ENCODE measurements around the gene ARHGAP26. TPM values are rescaled to one million over a fixed set of nuclear protein-coding genes. Genes with fewer than 3 reads are reported as not detected.

Gene ARHGAP26
- total and polyA plus RNA-seq, 2 donors (not counting 3 experiments of a cell fraction or from before 2014, with no cell fraction given) = 3.1 to 16.2 TPM

GRCh38 chr5:142785206-142785605, 15.0 kb downstream of the ARHGAP26 start:
- POLR2A ChIA-PET = no interaction called here

GRCh38 chr5:142789206-142789605, 19.0 kb downstream of the ARHGAP26 start:
- TF ChIP-seq EZH2 (IDR thresholded peaks at IDR 0.05; ENCODE audit: borderline replicate concordance, low read depth, low read length, severe bottlenecking) = no peak
- no peak for TF ChIP-seq POLR2A (IDR thresholded peaks at IDR 0.05; ENCODE audit: low read depth, low read length)
- TF ChIP-seq GATA2 (IDR thresholded peaks at IDR 0.05; ENCODE audit: insufficient read depth, insufficient read length, low read depth, low read length) = no peak
- no peak for TF ChIP-seq POLR2AphosphoS5 (IDR thresholded peaks at IDR 0.05; ENCODE audit: insufficient read depth, low read depth, low read length)
- TF ChIP-seq JUN (IDR thresholded peaks at IDR 0.05; ENCODE audit: borderline replicate concordance, insufficient read depth, insufficient read length, low read depth) = no peak
- TF ChIP-seq MAX (IDR thresholded peaks at IDR 0.05; ENCODE audit: insufficient read depth, insufficient read length) = no peak
- no peak for TF ChIP-seq FOS (IDR thresholded peaks at IDR 0.05; ENCODE audit: borderline replicate concordance, insufficient read depth, low read length)
- no peak for TF ChIP-seq CTCF (IDR thresholded peaks at IDR 0.05; ENCODE audit: extremely low read depth in 1 of 2, insufficient read depth in 1 of 2, low read depth in 1 of 2, low read length in 2 of 2)
- no peak for TF ChIP-seq MYC (IDR thresholded peaks at IDR 0.05; ENCODE audit: low read depth, low read length)
- intact Hi-C loops (cut with micrococcal nuclease) (no loop called here), dilution Hi-C loops (cut with MboI; ENCODE audit: extremely low pct_ligation_motif_present, low sequenced_read_pairs) (no loop called here)
- no peak for FAIRE-seq
- H3K79me2 ChIP-seq (ENCODE audit: control insufficient read depth, insufficient read depth, low read length) = no peaks in the 10 kb centered on the region
- H3K9me3 ChIP-seq (replicated peaks; ENCODE audit: control insufficient read depth, insufficient read depth, low read length) = no peaks in the 10 kb centered on the region
- H2AFZ ChIP-seq (ENCODE audit: low read depth, low read length) = no peak overlapping the region
- no peak overlapping the region for H3K9ac ChIP-seq (replicated peaks; ENCODE audit: extremely low read depth, insufficient read depth, low read length)
- no peaks in the 10 kb centered on the region for H3K36me3 ChIP-seq (ENCODE audit: control insufficient read depth in 2 of 2, extremely low read depth in 1 of 2, insufficient read depth in 2 of 2, low read length in 2 of 2)
- no TSS peak for BruUV-seq (replicated peaks)
- H3K4me2 ChIP-seq (ENCODE audit: insufficient read depth, low read length) = no peak overlapping the region
- H3K27ac ChIP-seq (ENCODE audit: insufficient read depth, low read depth, low read length) = no peak overlapping the region
- no peaks in the 10 kb centered on the region for H3K9me1 ChIP-seq (replicated peaks; ENCODE audit: control insufficient read depth, extremely low read depth, insufficient read depth, low read length)
- H3K4me1 ChIP-seq (ENCODE audit: control insufficient read depth, extremely low read depth, insufficient read depth, low read length) = no peaks in the 10 kb centered on the region
- ChIA-PET POLR2A (no interaction called here), CTCF (no interaction called here)
- no peaks in the 10 kb centered on the region for H3K27me3 ChIP-seq (ENCODE audit: control insufficient read depth in 2 of 2, insufficient read depth in 2 of 2, low read length in 2 of 2)
- no peaks in the 10 kb centered on the region for H4K20me1 ChIP-seq (replicated peaks; ENCODE audit: control insufficient read depth, extremely low read depth, insufficient read depth, low read length)
- H3K4me3 ChIP-seq (replicated peaks in 1 of 3; ENCODE audit: insufficient read depth in 1 of 3, low read depth in 1 of 3, low read length in 3 of 3) = no peak overlapping the region
- DNase-seq (ENCODE audit: low read depth, low spot score) = no peak

More at GRCh38 chr5:142785206-142785605, 15.0 kb downstream of the ARHGAP26 start:
- Histone ChIP-seq H3K9ac (replicated peaks; ENCODE audit: extremely low read depth, insufficient read depth, low read length) (no peak overlapping the region), H2AFZ (ENCODE audit: low read depth, low read length) (no peak overlapping the region), H3K4me1 (ENCODE audit: control insufficient read depth, extremely low read depth, insufficient read depth, low read length) (no peaks in the 10 kb centered on the region), H4K20me1 (replicated peaks; ENCODE audit: control insufficient read depth, extremely low read depth, insufficient read depth, low read length) (no peaks in the 10 kb centered on the region), H3K4me3 (replicated peaks in 1 of 3; ENCODE audit: insufficient read depth in 1 of 3, low read depth in 1 of 3, low read length in 3 of 3) (no peak overlapping the region), H3K79me2 (ENCODE audit: control insufficient read depth, insufficient read depth, low read length) (no peaks in the 10 kb centered on the region), H3K9me1 (replicated peaks; ENCODE audit: control insufficient read depth, extremely low read depth, insufficient read depth, low read length) (no peaks in the 10 kb centered on the region), H3K4me2 (ENCODE audit: insufficient read depth, low read length) (no peak overlapping the region), H3K9me3 (replicated peaks; ENCODE audit: control insufficient read depth, insufficient read depth, low read length) (no peaks in the 10 kb centered on the region), H3K27ac (ENCODE audit: insufficient read depth, low read depth, low read length) (no peak overlapping the region), H3K36me3 (ENCODE audit: control insufficient read depth in 2 of 2, extremely low read depth in 1 of 2, insufficient read depth in 2 of 2, low read length in 2 of 2) (no peaks in the 10 kb centered on the region), H3K27me3 (ENCODE audit: control insufficient read depth in 2 of 2, insufficient read depth in 2 of 2, low read length in 2 of 2) (no peaks in the 10 kb centered on the region)
- no peak for DNase-seq (ENCODE audit: low read depth, low spot score)
- dilution Hi-C loops (cut with MboI; ENCODE audit: extremely low pct_ligation_motif_present, low sequenced_read_pairs) (no loop called here), intact Hi-C loops (cut with micrococcal nuclease) (no loop called here)
- CTCF ChIA-PET = interaction anchor here (1.1 to 3.7 kb wide), 2 partner anchors 14 kb away, joined by 3 to 18 read pairs; partner anchors contain the start of gene ARHGAP26
- no TSS peak for BruUV-seq (replicated peaks)
- no peak for TF ChIP-seq GATA2 (IDR thresholded peaks at IDR 0.05; ENCODE audit: insufficient read depth, insufficient read length, low read depth, low read length)
- no peak for TF ChIP-seq JUN (IDR thresholded peaks at IDR 0.05; ENCODE audit: borderline replicate concordance, insufficient read depth, insufficient read length, low read depth)
- FAIRE-seq = no peak
